ENCODE measurements around the gene SNAI3.

DNA sequence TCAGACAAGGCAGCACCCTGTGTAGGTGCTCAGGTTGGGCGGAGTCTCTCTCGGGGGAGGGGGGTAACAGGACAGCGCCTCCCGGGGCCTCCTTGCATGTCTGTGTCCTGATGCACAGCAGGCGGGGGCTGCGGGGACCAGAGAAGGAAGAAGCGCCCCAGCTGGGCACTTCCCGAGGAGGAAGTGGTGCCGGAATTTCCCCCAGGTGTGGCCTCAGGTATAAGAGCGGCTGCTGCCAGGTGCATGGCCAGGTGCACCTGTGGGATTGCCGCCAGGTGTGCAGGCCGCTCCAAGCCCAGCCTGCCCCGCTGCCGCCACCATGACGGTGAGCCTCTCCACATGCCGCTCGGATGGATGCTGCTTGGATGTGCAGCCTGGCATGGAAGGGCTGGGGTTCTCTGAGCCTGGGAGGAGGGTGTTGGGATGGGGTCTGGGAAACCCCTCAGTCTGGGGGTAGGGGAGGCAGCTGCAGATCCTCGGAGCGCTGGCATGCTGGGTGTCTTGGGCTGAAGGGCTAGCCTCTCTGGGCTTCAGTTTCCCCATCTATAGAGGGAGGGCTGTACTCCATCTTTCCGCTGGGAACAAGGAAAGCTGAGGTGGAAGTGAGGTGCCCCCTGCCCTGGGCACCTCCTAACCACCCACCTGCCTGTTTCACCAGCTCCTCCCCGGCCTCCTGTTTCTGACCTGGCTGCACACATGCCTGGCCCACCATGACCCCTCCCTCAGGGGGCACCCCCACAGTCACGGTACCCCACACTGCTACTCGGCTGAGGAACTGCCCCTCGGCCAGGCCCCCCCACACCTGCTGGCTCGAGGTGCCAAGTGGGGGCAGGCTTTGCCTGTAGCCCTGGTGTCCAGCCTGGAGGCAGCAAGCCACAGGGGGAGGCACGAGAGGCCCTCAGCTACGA is 47.7 kb downstream of the SNAI3 start, which contains the start of gene IL17C:
- TF ChIP-seq, protein P1, sequence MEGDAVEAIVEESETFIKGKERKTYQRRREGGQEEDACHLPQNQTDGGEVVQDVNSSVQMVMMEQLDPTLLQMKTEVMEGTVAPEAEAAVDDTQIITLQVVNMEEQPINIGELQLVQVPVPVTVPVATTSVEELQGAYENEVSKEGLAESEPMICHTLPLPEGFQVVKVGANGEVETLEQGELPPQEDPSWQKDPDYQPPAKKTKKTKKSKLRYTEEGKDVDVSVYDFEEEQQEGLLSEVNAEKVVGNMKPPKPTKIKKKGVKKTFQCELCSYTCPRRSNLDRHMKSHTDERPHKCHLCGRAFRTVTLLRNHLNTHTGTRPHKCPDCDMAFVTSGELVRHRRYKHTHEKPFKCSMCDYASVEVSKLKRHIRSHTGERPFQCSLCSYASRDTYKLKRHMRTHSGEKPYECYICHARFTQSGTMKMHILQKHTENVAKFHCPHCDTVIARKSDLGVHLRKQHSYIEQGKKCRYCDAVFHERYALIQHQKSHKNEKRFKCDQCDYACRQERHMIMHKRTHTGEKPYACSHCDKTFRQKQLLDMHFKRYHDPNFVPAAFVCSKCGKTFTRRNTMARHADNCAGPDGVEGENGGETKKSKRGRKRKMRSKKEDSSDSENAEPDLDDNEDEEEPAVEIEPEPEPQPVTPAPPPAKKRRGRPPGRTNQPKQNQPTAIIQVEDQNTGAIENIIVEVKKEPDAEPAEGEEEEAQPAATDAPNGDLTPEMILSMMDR (IDR thresholded peaks at IDR 0.05): no peak
- no peak for TF ChIP-seq POLR2A (IDR thresholded peaks at IDR 0.05)

All from heart left ventricle (tissue), 13 donors.